Measurements from ENCODE around the gene CAP2.

Gene CAP2

DNA sequence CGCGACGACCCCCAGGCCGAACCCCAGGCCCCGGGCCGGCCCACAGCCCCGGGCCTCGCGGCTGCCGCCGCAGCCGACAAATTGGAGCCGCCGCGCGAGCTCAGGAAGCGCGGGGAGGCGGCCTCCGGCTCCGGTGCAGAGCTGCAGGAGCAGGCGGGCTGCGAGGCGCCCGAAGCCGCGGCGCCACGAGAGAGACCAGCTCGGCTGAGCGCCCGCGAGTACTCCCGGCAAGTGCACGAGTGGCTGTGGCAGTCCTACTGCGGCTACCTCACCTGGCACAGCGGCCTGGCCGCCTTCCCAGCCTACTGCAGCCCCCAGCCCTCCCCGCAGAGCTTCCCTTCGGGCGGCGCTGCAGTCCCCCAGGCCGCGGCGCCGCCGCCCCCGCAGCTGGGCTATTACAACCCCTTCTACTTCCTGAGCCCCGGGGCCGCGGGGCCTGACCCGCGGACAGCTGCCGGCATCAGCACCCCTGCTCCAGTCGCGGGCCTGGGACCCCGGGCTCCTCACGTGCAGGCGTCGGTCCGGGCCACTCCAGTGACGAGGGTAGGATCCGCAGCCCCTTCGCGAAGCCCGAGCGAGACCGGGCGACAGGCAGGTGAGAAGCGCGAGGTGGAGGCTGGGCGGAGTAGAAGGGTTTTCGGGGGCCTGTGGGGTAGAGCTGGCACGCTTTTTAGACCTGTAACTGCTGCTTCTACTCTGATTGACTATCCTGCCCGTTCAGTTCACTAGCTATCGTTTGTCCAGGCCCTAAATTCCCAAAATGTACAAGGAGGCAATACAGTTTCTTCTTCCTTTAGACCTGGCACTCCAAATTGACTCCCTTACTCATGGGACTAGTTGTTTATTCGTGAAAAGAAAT, 207.4 kb downstream of the CAP2 start:
- in situ Hi-C loops (cut with MboI; ENCODE audit: low pct_unique_long_range_greater_than_20kb, low sequenced_read_pairs, unreplicated experiment), result no loop called here
- peak; percentile 33 for TF ChIP-seq CTCF (IDR thresholded peaks at IDR 0.05; ENCODE audit: extremely low read depth, insufficient read depth, missing control alignments)
- peak; percentile 53 for DNase-seq (ENCODE audit: low spot score)

DNA sequence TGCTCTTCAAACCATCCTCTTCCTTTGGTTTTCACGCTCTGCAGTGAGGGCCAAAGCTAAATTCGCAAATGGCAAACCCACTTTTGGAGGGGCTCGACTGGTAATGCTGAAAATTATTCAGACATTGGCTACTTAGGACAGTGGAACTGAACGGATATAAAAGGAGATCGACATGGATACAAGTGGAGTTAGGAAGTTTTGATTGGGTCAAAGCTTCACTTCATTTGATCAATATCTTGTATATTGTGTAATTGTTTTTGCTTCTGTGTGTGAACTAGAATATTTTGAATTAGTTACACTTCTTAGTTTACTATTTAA, 207.9 kb downstream of the CAP2 start:
- TF ChIP-seq CTCF (IDR thresholded peaks at IDR 0.05; ENCODE audit: extremely low read depth, insufficient read depth, missing control alignments), result no peak
- DNase-seq (ENCODE audit: low spot score), result no peak
- in situ Hi-C loops (cut with MboI; ENCODE audit: low pct_unique_long_range_greater_than_20kb, low sequenced_read_pairs, unreplicated experiment), result no loop called here

- in situ Hi-C loops (cut with MboI; ENCODE audit: low pct_unique_long_range_greater_than_20kb, low sequenced_read_pairs, unreplicated experiment), result no loop called here
- no peak for TF ChIP-seq CTCF (IDR thresholded peaks at IDR 0.05; ENCODE audit: extremely low read depth, insufficient read depth, missing control alignments)
- no peak for DNase-seq (ENCODE audit: low spot score)
Observed at GRCh38 chr6:17602888-17603287, 209.5 kb downstream of the CAP2 start.

DNA sequence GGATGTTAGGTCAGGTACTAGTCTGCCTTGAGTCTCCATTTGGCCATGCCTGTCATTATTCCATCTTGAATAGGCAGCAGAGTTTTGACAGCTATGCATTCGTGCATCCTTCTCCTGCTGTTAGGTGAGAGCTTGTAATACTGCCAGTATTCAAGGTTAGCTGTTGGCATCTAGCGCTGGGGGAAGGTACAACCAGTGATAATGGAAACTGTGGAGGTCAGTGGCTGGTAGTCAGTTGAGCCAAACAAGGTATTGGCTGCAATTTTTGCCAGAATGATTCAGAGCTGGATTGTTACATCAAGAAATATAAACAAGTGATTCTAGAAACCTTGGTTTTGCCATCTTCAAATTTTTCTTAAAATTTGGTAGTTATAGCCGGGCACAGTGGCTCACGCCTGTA, 213.2 kb downstream of the CAP2 start:
- TF ChIP-seq CTCF (IDR thresholded peaks at IDR 0.05; ENCODE audit: extremely low read depth, insufficient read depth, missing control alignments), result no peak
- in situ Hi-C loops (cut with MboI; ENCODE audit: low pct_unique_long_range_greater_than_20kb, low sequenced_read_pairs, unreplicated experiment), result no loop called here
- DNase-seq (ENCODE audit: low spot score), result no peak

Data from GM13977 (cell line).